Gastrocnemius medialis (tissue), 4 donors: ENCODE data around the gene ZNF708. TPM values are rescaled to one million over a fixed set of nuclear protein-coding genes. Genes with fewer than 3 reads are reported as not detected.
A peak's percentile ranks its signal among the peaks of the same experiment; 100 is the strongest.

ENCODE experiments used
- ATAC-seq, 2 donors: fragments of 150-250 bp; one replicate each; pipeline ENCODE4 v1.9.1; 2016
- DNase-seq, 2 donors: peaks; one replicate each; pipeline ENCODE4 v3.0.0-alpha.2; 2019
- H3K27ac ChIP-seq, 4 donors: fragments of 200-600 bp; sonication (generic); 1 replicate in 1 of 4; 2 replicates in 3 of 4; pipeline ENCODE4 v1.5.1; 2016 to 2018; ENCODE audit warnings: mild to moderate bottlenecking in 2 of 4, moderate library complexity in 1 of 4
- H3K27me3 ChIP-seq, 3 donors: fragments of 200-600 bp; sonication (generic) in 2 of 3; 1 replicate in 1 of 3; 2 replicates in 2 of 3; pipeline versions ENCODE4 v1.5.1 to v1.6.0; 2016 to 2019; ENCODE audit warnings: mild to moderate bottlenecking in 1 of 3, moderate library complexity in 1 of 3
- H3K36me3 ChIP-seq, 2 donors: fragments of 200-600 bp; sonication (generic) in 1 of 2; one replicate each; pipeline ENCODE4 v1.5.1; 2017 to 2018
- H3K4me1 ChIP-seq, 2 donors: fragments of 200-600 bp; sonication (generic) in 1 of 2; one replicate each; pipeline ENCODE4 v1.5.1; 2016 to 2017; ENCODE audit warnings: mild to moderate bottlenecking in 2 of 2
- H3K4me3 ChIP-seq, 4 donors: fragments of 200-600 bp; sonication (generic) in 3 of 4; 1 replicate in 1 of 4; 2 replicates in 3 of 4; pipeline ENCODE4 v1.5.1; 2016 to 2019; ENCODE audit warnings: mild to moderate bottlenecking in 2 of 4
- H3K9me3 ChIP-seq, 3 donors: fragments of 200-600 bp; sonication (generic) in 2 of 3; 1 replicate in 1 of 3; 2 replicates in 2 of 3; pipeline ENCODE4 v1.5.1; 2016 to 2019
- CTCF ChIP-seq, 5 experiments: fragments of 450-650 bp in 3 of 5; fragments of 200-600 bp in 2 of 5; sonication (generic) in 2 of 5; IDR thresholded peaks in 4 of 5; conservative IDR thresholded peaks in 1 of 5; 1 replicate in 4 of 5; 2 replicates in 1 of 5; pipeline ENCODE4 v1.5.1; 2016 to 2019; ENCODE audit warnings: antibody characterized with exemption in 5 of 5, mild to moderate bottlenecking in 3 of 5, moderate library complexity in 3 of 5
- POLR2A ChIP-seq, 2 donors: fragments of 450-650 bp; IDR thresholded peaks; one replicate each; pipeline ENCODE4 v1.6.1; 2017; ENCODE audit warnings: antibody characterized with exemption in 2 of 2, mild to moderate bottlenecking in 2 of 2, moderate library complexity in 2 of 2
- in situ Hi-C, 4 donors: fragments of 200-750 bp; cut with MboI; loops; one replicate each; pipeline versions ENCODE4 v1.15.0 to v1.8.0; 2017; ENCODE audit warnings: low sequenced_read_pairs in 4 of 4
- intact Hi-C: fragments of 100-400 bp; cut with DNase I; formaldehyde crosslinking; loops from one replicate; pipeline ENCODE4 v1.15.1; 2023; ENCODE audit warnings: low total_unique reads
- total RNA-seq, 4 donors: library from RNA; depleted of rRNA; stranded (reverse); fragments of >200 nt; gene quantifications; one replicate each; pipeline versions ENCODE4 v1.1.0 to v1.2.3, GENCODE V29; 2016

The ZNF708 gene
- total RNA-seq, 4 donors from 2014 or later, result 1.1 to 3.5 (median 3.1) TPM

GRCh38 chr19:21335721-21336120 is 6.5 kb upstream of the ZNF708 start:
- ATAC-seq, result no peak
- no peaks in the 10 kb centered on the region for H3K36me3 ChIP-seq
- H3K27me3 ChIP-seq, result no peaks in the 10 kb centered on the region
- H3K27ac ChIP-seq, result no peak overlapping the region
- peaks cover 0 to 3% (median 0%) of the 10 kb centered on the region in 3 donors for H3K9me3 ChIP-seq
- DNase-seq, result no peak
- TF ChIP-seq POLR2A (IDR thresholded peaks at IDR 0.05) (no peak), CTCF (IDR thresholded peaks at IDR 0.05 in 4 of 5, conservative IDR thresholded peaks at IDR 0.05 in 1 of 5) (no peak)
- intact Hi-C loops, result no loop called here
- H3K4me1 ChIP-seq, result no peaks in the 10 kb centered on the region
- in situ Hi-C loops, result no loop called here
- H3K4me3 ChIP-seq, result no peak overlapping the region

GRCh38 chr19:21328406-21328805 is 804 bp downstream of the ZNF708 start:
- Histone ChIP-seq H3K27me3 (no peaks in the 10 kb centered on the region), H3K9me3 (no peaks in the 10 kb centered on the region), H3K27ac (peak overlapping the region; percentile 91 to 95 (median 93)), H3K4me3 (peak overlapping the region; percentile 73 to 88 (median 83)), H3K4me1 (peaks cover 3 to 14% of the 10 kb centered on the region in 2 donors), H3K36me3 (peaks cover 0 to 13% of the 10 kb centered on the region in 2 donors)
- no peak for TF ChIP-seq POLR2A (IDR thresholded peaks at IDR 0.05)
- no peak for TF ChIP-seq CTCF (IDR thresholded peaks at IDR 0.05 in 4 of 5, conservative IDR thresholded peaks at IDR 0.05 in 1 of 5)
- intact Hi-C loops (loop anchor here (2.0 kb wide), 2 partner anchors 30 to 176 kb away; partner anchors contain the start of genes ZNF429 and ZNF738), in situ Hi-C loops (no loop called here)
- no peak for DNase-seq
- ATAC-seq, result no peak

- no peaks in the 10 kb centered on the region for H3K9me3 ChIP-seq
- in situ Hi-C loops, result no loop called here
Measured at GRCh38 chr19:21326169-21326568, 3.0 kb downstream of the ZNF708 start.

GRCh38 chr19:21323000-21323399 is 6.2 kb downstream of the ZNF708 start:
- peaks cover 0 to 7% of the 10 kb centered on the region in 2 donors for H3K4me1 ChIP-seq
- intact Hi-C loops, result no loop called here
- no peak for ATAC-seq

More at GRCh38 chr19:21326169-21326568, 3.0 kb downstream of the ZNF708 start:
- TF ChIP-seq POLR2A (IDR thresholded peaks at IDR 0.05) (no peak), CTCF (IDR thresholded peaks at IDR 0.05 in 4 of 5, conservative IDR thresholded peaks at IDR 0.05 in 1 of 5) (no peak)
- H3K36me3 ChIP-seq, result peaks cover 0 to 13% of the 10 kb centered on the region in 2 donors
- no peak overlapping the region for H3K27ac ChIP-seq
- ATAC-seq (no peak), DNase-seq (no peak)
- H3K4me3 ChIP-seq, result no peak overlapping the region
- H3K4me1 ChIP-seq, result peaks cover 3 to 14% of the 10 kb centered on the region in 2 donors
- intact Hi-C loops, result no loop called here
- H3K27me3 ChIP-seq, result no peaks in the 10 kb centered on the region

More at GRCh38 chr19:21323000-21323399, 6.2 kb downstream of the ZNF708 start:
- Histone ChIP-seq H3K9me3 (no peaks in the 10 kb centered on the region), H3K27ac (no peak overlapping the region), H3K27me3 (no peaks in the 10 kb centered on the region), H3K4me3 (no peak overlapping the region), H3K36me3 (peaks cover 0 to 18% of the 10 kb centered on the region in 2 donors)
- in situ Hi-C loops, result no loop called here
- DNase-seq, result no peak
- TF ChIP-seq CTCF (IDR thresholded peaks at IDR 0.05 in 4 of 5, conservative IDR thresholded peaks at IDR 0.05 in 1 of 5) (no peak), POLR2A (IDR thresholded peaks at IDR 0.05) (no peak)
